Activated T-helper 2 cell treated with anti-CD3 and anti-CD28 coated beads, Interferon-gamma antibody, Interleukin-2, Interleukin-4, amounts not matched to agents 10 μg/mL and 5 μg/mL and 100 μg/mL, durations not matched to agents 14 hours and 24 hours and 36 hours (primary cell): ENCODE measurements around the gene TNKS1BP1. TPM values are rescaled to one million over a fixed set of nuclear protein-coding genes. Genes with fewer than 3 reads are reported as not detected.
"Not testable (repeated sequence)": the region's sequence is repeated elsewhere in the genome, so short reads cannot be mapped to it uniquely, and the experiment has no call there.

Experiments used
- DNase-seq: peaks from one replicate; pipeline ENCODE4 v3.0.0; 2021; ENCODE audit warnings: low spot score
- H3K27ac Mint-ChIP-seq: one replicate; pipeline ENCODE4 v1.8.0; 2021; ENCODE audit warnings: mixed read lengths
- H3K27me3 Mint-ChIP-seq: one replicate; pipeline ENCODE4 v1.8.0; 2021; ENCODE audit warnings: low read depth, mixed read lengths
- H3K36me3 Mint-ChIP-seq: one replicate; pipeline ENCODE4 v1.8.0; 2021; ENCODE audit warnings: low read depth, mixed read lengths
- H3K4me1 Mint-ChIP-seq: one replicate; pipeline ENCODE4 v1.8.0; 2021; ENCODE audit warnings: low read depth, mixed read lengths
- H3K4me3 Mint-ChIP-seq: one replicate; pipeline ENCODE4 v1.8.0; 2021; ENCODE audit warnings: low read depth, mild to moderate bottlenecking, moderate library complexity, mixed read lengths
- H3K9me3 Mint-ChIP-seq: one replicate; pipeline ENCODE4 v1.8.0; 2021; ENCODE audit warnings: mixed read lengths
- intact Hi-C: fragments of 100-400 bp; cut with micrococcal nuclease; formaldehyde crosslinking; loops from one replicate; pipeline ENCODE4 v1.15.1; 2023
- total RNA-seq: library from RNA; stranded (reverse); gene quantifications from 2 replicates; pipeline ENCODE4 v1.2.3, GENCODE V29; 2022

Gene TNKS1BP1
- 15.6 and 16.5 TPM in 2 replicates for total RNA-seq

GRCh38 chr11:57324886-57325734, at the start of gene TNKS1BP1:
Gene TNKS1BP1, minus strand, starts transcription at chr11:57324952. Its CDS starts 3,067 bp downstream, at chr11:57321885.
- Mint-ChIP-seq H3K9me3 (no peaks in the 10 kb centered on the region), H3K4me3 (peak within 1 kb of the TSS; percentile 84), H3K4me1 (peaks cover 51% of the 10 kb centered on the region), H3K27ac (peak within 1 kb of the TSS; percentile 92), H3K27me3 (no peaks in the 10 kb centered on the region), H3K36me3 (peaks cover 50% of the 10 kb centered on the region)
- DNase-seq = peak; percentile 86
- intact Hi-C loops = loop anchor here (1.0 to 2.0 kb wide), 4 partner anchors 10 to 387 kb away; partner anchors contain the start of genes MED19, SSRP1 and TMX2

GRCh38 chr11:57373146-57373545, 48.4 kb upstream of the TNKS1BP1 start:
- intact Hi-C loops = no loop called here
- no peaks in the 10 kb centered on the region for H3K36me3 Mint-ChIP-seq
- H3K27me3 Mint-ChIP-seq = no peaks in the 10 kb centered on the region
- H3K4me1 Mint-ChIP-seq = no peaks in the 10 kb centered on the region
- DNase-seq = no peak
- no peak overlapping the region for H3K4me3 Mint-ChIP-seq
- no peaks in the 10 kb centered on the region for H3K9me3 Mint-ChIP-seq
- no peak overlapping the region for H3K27ac Mint-ChIP-seq

GRCh38 chr11:57370941-57371340, 46.2 kb upstream of the TNKS1BP1 start:
- Mint-ChIP-seq H3K4me3 (no peak overlapping the region), H3K4me1 (no peaks in the 10 kb centered on the region), H3K9me3 (no peaks in the 10 kb centered on the region), H3K27ac (no peak overlapping the region), H3K27me3 (no peaks in the 10 kb centered on the region), H3K36me3 (no peaks in the 10 kb centered on the region)
- DNase-seq = no peak
- intact Hi-C loops = no loop called here

- no peaks in the 10 kb centered on the region for H3K9me3 Mint-ChIP-seq
- no peak overlapping the region for H3K27ac Mint-ChIP-seq
- H3K4me3 Mint-ChIP-seq = no peak overlapping the region
- DNase-seq = no peak
- intact Hi-C loops = no loop called here
- H3K4me1 Mint-ChIP-seq = no peaks in the 10 kb centered on the region
- no peaks in the 10 kb centered on the region for H3K36me3 Mint-ChIP-seq
- H3K27me3 Mint-ChIP-seq = no peaks in the 10 kb centered on the region
These were observed 45.5 kb upstream of the TNKS1BP1 start for GRCh38 chr11:57370251-57370650.

- H3K4me3 Mint-ChIP-seq = no peak overlapping the region
- DNase-seq = no peak
- no peak overlapping the region for H3K27ac Mint-ChIP-seq
- H3K4me1 Mint-ChIP-seq = no peaks in the 10 kb centered on the region
- intact Hi-C loops = no loop called here
- no peaks in the 10 kb centered on the region for H3K9me3 Mint-ChIP-seq
- no peaks in the 10 kb centered on the region for H3K36me3 Mint-ChIP-seq
- no peaks in the 10 kb centered on the region for H3K27me3 Mint-ChIP-seq
These were observed 44.1 kb upstream of the TNKS1BP1 start for GRCh38 chr11:57368845-57369232.

- Mint-ChIP-seq H3K4me1 (no peaks in the 10 kb centered on the region), H3K36me3 (no peaks in the 10 kb centered on the region), H3K4me3 (no peak overlapping the region), H3K27me3 (no peaks in the 10 kb centered on the region), H3K9me3 (no peaks in the 10 kb centered on the region), H3K27ac (no peak overlapping the region)
- DNase-seq = no peak
- intact Hi-C loops = no loop called here
These were observed 43.5 kb upstream of the TNKS1BP1 start for GRCh38 chr11:57368106-57368844.

GRCh38 chr11:57364851-57365660, 40.3 kb upstream of the TNKS1BP1 start:
- Mint-ChIP-seq H3K9me3 (no peaks in the 10 kb centered on the region), H3K27ac (no peak overlapping the region), H3K27me3 (no peaks in the 10 kb centered on the region), H3K4me3 (no peak overlapping the region), H3K36me3 (no peaks in the 10 kb centered on the region), H3K4me1 (no peaks in the 10 kb centered on the region)
- DNase-seq = no peak
- intact Hi-C loops = no loop called here

GRCh38 chr11:57363131-57364080, 38.7 kb upstream of the TNKS1BP1 start:
- Mint-ChIP-seq H3K27ac (no peak overlapping the region), H3K4me1 (no peaks in the 10 kb centered on the region), H3K4me3 (no peak overlapping the region), H3K27me3 (no peaks in the 10 kb centered on the region), H3K36me3 (no peaks in the 10 kb centered on the region), H3K9me3 (no peaks in the 10 kb centered on the region)
- intact Hi-C loops = no loop called here
- DNase-seq = no peak

GRCh38 chr11:57361926-57362325, 37.2 kb upstream of the TNKS1BP1 start:
- no peaks in the 10 kb centered on the region for H3K4me1 Mint-ChIP-seq
- no peak for DNase-seq
- H3K27me3 Mint-ChIP-seq = peaks cover 1% of the 10 kb centered on the region
- no peaks in the 10 kb centered on the region for H3K9me3 Mint-ChIP-seq
- no peaks in the 10 kb centered on the region for H3K36me3 Mint-ChIP-seq
- H3K27ac Mint-ChIP-seq = no peak overlapping the region
- no peak overlapping the region for H3K4me3 Mint-ChIP-seq
- intact Hi-C loops = no loop called here

GRCh38 chr11:57361420-57361819, 36.7 kb upstream of the TNKS1BP1 start:
- H3K36me3 Mint-ChIP-seq, DNase-seq, intact Hi-C loops, H3K4me3 Mint-ChIP-seq, H3K27ac Mint-ChIP-seq, H3K9me3 Mint-ChIP-seq, H3K27me3 Mint-ChIP-seq, H3K4me1 Mint-ChIP-seq: not testable (repeated sequence)

GRCh38 chr11:57360991-57361390, 36.2 kb upstream of the TNKS1BP1 start:
- Mint-ChIP-seq H3K9me3 (no peaks in the 10 kb centered on the region), H3K4me3 (no peak overlapping the region), H3K27ac (no peak overlapping the region), H3K27me3 (peaks cover 9% of the 10 kb centered on the region), H3K4me1 (no peaks in the 10 kb centered on the region), H3K36me3 (no peaks in the 10 kb centered on the region)
- no peak for DNase-seq
- intact Hi-C loops = no loop called here
